Neural cell (in vitro differentiated cells): Measurements from ENCODE around the gene ZNF112.

ENCODE experiments used
- EZH2 ChIP-seq: fragments of 200-600, 300-800 bp; shearing (Covaris generic), sonication (generic); IDR thresholded peaks from 2 replicates; pipeline ENCODE4 v1.6.1; 2014; ENCODE audit warnings: antibody characterized with exemption, low read length, borderline replicate concordance, mild to moderate bottlenecking; ENCODE audit not compliant: insufficient read depth, poor library complexity, severe bottlenecking
- MXI1 ChIP-seq: fragments of 450-650 bp; conservative IDR thresholded peaks from 2 replicates; pipeline ENCODE4 v1.6.1; 2014; ENCODE audit warnings: antibody characterized with exemption, mild to moderate bottlenecking; ENCODE audit not compliant: poor library complexity, severe bottlenecking
- SMC3 ChIP-seq: fragments of 450-650 bp; conservative IDR thresholded peaks from 2 replicates; pipeline ENCODE4 v1.6.1; 2014; ENCODE audit warnings: antibody characterized with exemption, mild to moderate bottlenecking, moderate library complexity; ENCODE audit not compliant: poor library complexity
- TF ChIP-seq, protein P1 (sequence below): fragments of 450-650 bp; IDR thresholded peaks from 2 replicates; pipeline ENCODE4 v1.5.1; 2014; ENCODE audit warnings: antibody characterized with exemption, mild to moderate bottlenecking, moderate library complexity; ENCODE audit not compliant: poor library complexity, severe bottlenecking

- TF ChIP-seq, protein P1, sequence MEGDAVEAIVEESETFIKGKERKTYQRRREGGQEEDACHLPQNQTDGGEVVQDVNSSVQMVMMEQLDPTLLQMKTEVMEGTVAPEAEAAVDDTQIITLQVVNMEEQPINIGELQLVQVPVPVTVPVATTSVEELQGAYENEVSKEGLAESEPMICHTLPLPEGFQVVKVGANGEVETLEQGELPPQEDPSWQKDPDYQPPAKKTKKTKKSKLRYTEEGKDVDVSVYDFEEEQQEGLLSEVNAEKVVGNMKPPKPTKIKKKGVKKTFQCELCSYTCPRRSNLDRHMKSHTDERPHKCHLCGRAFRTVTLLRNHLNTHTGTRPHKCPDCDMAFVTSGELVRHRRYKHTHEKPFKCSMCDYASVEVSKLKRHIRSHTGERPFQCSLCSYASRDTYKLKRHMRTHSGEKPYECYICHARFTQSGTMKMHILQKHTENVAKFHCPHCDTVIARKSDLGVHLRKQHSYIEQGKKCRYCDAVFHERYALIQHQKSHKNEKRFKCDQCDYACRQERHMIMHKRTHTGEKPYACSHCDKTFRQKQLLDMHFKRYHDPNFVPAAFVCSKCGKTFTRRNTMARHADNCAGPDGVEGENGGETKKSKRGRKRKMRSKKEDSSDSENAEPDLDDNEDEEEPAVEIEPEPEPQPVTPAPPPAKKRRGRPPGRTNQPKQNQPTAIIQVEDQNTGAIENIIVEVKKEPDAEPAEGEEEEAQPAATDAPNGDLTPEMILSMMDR, result no peak
- TF ChIP-seq EZH2 (no peak), SMC3 (no peak), MXI1 (no peak)
Observed at GRCh38 chr19:44341794-44342193, 14.7 kb downstream of the ZNF112 start.
